K562 (cell line): ENCODE measurements around the gene MTMR4. TPM values are rescaled to one million over a fixed set of nuclear protein-coding genes. Genes with fewer than 3 reads are reported as not detected.

ENCODE experiments used
- ATAC-seq: fragments of 200-7000 bp; cut with Tn5 transposase; 3 replicates; pipeline ENCODE4 v1.9.1; 2020; ENCODE audit warnings: moderate library complexity
- BruUV-seq: library from RNA; stranded (reverse); fragments of 400-500 nt; replicated peaks from 2 replicates; lab custom pipeline; 2021; lab: Mats Ljungman, UMichigan
- CTCF ChIA-PET: fragments of 300-600 bp; formaldehyde crosslinking; extraction: SDS; loops from one replicate; lab custom pipeline; 2021; ENCODE audit warnings: low intra/inter-chr PET ratio; lab: Yijun Ruan, JAX
- POLR2A ChIA-PET: fragments of 300-600, 350-650 bp; sonication (Branson Sonifier 250); formaldehyde crosslinking; extraction: SDS; loops from one replicate; lab custom pipeline; 2021; ENCODE audit warnings: antibody characterized with exemption, inconsistent platforms; lab: Yijun Ruan, JAX
- DNase-seq, 4 experiments: peaks; one replicate each; pipeline versions ENCODE4 v3.0.0 to v3.0.0-alpha.2; 2011 to 2018; ENCODE audit warnings: low spot score in 3 of 4, mixed read lengths in 3 of 4; ENCODE audit errors: extremely low read depth in 1 of 4
- FAIRE-seq: peaks from 2 replicates; lab custom pipeline; 2011; peaks lifted over from hg19 to GRCh38; lab: Jason Lieb, UNC
- H2AFZ ChIP-seq: 2 replicates; pipeline ENCODE4 v1.6.0; 2011; ENCODE audit warnings: low read depth, low read length, control low read depth, inconsistent platforms
- H3K27ac ChIP-seq: fragments of 200-600 bp; 3 replicates; pipeline ENCODE4 v1.8.0; 2011; ENCODE audit warnings: low read depth, mild to moderate bottlenecking, control low read depth, inconsistent platforms, low read length, moderate library complexity, mixed read lengths; ENCODE audit errors: extremely low read depth
- H3K27me3 ChIP-seq, 2 experiments: fragments of 300-600 bp in 1 of 2; 2 replicates in 1 of 2; 3 replicates in 1 of 2; pipeline versions ENCODE4 v1.6.0 to v1.8.0; 2011; ENCODE audit warnings: inconsistent platforms in 2 of 2, low read length in 2 of 2, mild to moderate bottlenecking in 1 of 2, mixed read lengths in 1 of 2, moderate library complexity in 1 of 2; ENCODE audit not compliant: control insufficient read depth in 2 of 2, insufficient read depth in 2 of 2
- H3K36me3 ChIP-seq: fragments of 300-600 bp; 3 replicates; pipeline ENCODE4 v1.8.0; 2011; ENCODE audit warnings: mild to moderate bottlenecking, low read length, inconsistent platforms; ENCODE audit not compliant: control insufficient read depth, insufficient read depth
- H3K4me1 ChIP-seq, 2 experiments: fragments of 200-600 bp in 1 of 2; replicated peaks in 1 of 2; 2 replicates in 1 of 2; 3 replicates in 1 of 2; pipeline versions ENCODE4 v1.5.1 to v1.8.0; 2011; ENCODE audit warnings: inconsistent platforms in 2 of 2, low read length in 2 of 2, mild to moderate bottlenecking in 1 of 2, mixed read lengths in 1 of 2, moderate library complexity in 1 of 2; ENCODE audit not compliant: control insufficient read depth in 2 of 2, insufficient read depth in 2 of 2
- H3K4me2 ChIP-seq: 2 replicates; pipeline ENCODE4 v1.6.1; 2011; ENCODE audit warnings: low read length, control low read depth, inconsistent platforms, mixed read lengths; ENCODE audit not compliant: insufficient read depth
- H3K4me3 ChIP-seq: fragments of 200-600 bp; sonication (generic), shearing (Covaris generic); 2 replicates; pipeline ENCODE4 v1.5.1; 2016; ENCODE audit warnings: control low read depth, inconsistent platforms
- H3K79me2 ChIP-seq: fragments of 200-600 bp; 3 replicates; pipeline ENCODE4 v1.8.0; 2011; ENCODE audit warnings: low read length, inconsistent platforms; ENCODE audit not compliant: control insufficient read depth, insufficient read depth
- H3K9ac ChIP-seq, 2 experiments: 2 replicates each; pipeline versions ENCODE4 v1.6.0 to v1.6.1; 2011; ENCODE audit warnings: low read depth in 2 of 2, low read length in 2 of 2, control low read depth in 1 of 2, inconsistent platforms in 1 of 2, mild to moderate bottlenecking in 1 of 2, mixed read lengths in 1 of 2; ENCODE audit not compliant: insufficient read depth in 1 of 2
- H3K9me1 ChIP-seq: one replicate; pipeline ENCODE4 v1.6.0; 2011; ENCODE audit warnings: inconsistent platforms, mild to moderate bottlenecking, low read length, moderate library complexity; ENCODE audit not compliant: control insufficient read depth, insufficient read depth
- H3K9me3 ChIP-seq: replicated peaks from 2 replicates; pipeline ENCODE4 v1.5.1; 2011; ENCODE audit warnings: low read depth, low read length, inconsistent platforms; ENCODE audit not compliant: control insufficient read depth, insufficient read depth
- H4K20me1 ChIP-seq: replicated peaks from 2 replicates; pipeline ENCODE4 v1.6.1; 2011; ENCODE audit warnings: low read length, inconsistent platforms, mixed read lengths; ENCODE audit not compliant: control insufficient read depth, insufficient read depth
- ARID2 ChIP-seq: fragments of 450-650 bp; IDR thresholded peaks from 2 replicates; pipeline ENCODE4 v1.6.1; 2017; ENCODE audit warnings: antibody characterized with exemption, mild to moderate bottlenecking
- ASH1L ChIP-seq: fragments of 450-650 bp; IDR thresholded peaks from 2 replicates; pipeline ENCODE4 v1.6.1; 2018; ENCODE audit warnings: borderline replicate concordance, mild to moderate bottlenecking, low read depth; ENCODE audit not compliant: partially characterized antibody
- CAMTA2 ChIP-seq: fragments of 250-450 bp; sonication (Bioruptor Pico); conservative IDR thresholded peaks from 2 replicates; pipeline ENCODE4 v1.5.1; 2022
- CBFA2T3 ChIP-seq: fragments of 450-650 bp; IDR thresholded peaks from 2 replicates; pipeline ENCODE4 v1.6.1; 2017
- CTCFL ChIP-seq: IDR thresholded peaks from 2 replicates; pipeline ENCODE4 v1.6.1; 2011; ENCODE audit warnings: borderline replicate concordance, low read depth, mild to moderate bottlenecking, moderate library complexity, low read length; ENCODE audit not compliant: insufficient read depth, poor library complexity, severe bottlenecking
- E2F1 ChIP-seq: sonication (generic); formaldehyde crosslinking; IDR thresholded peaks from 2 replicates; pipeline ENCODE4 v1.8.1; 2023; ENCODE audit warnings: mild to moderate bottlenecking, missing genetic modification reagents, moderate library complexity
- FOXK1 ChIP-seq: sonication (generic); formaldehyde crosslinking; IDR thresholded peaks from 2 replicates; pipeline ENCODE4 v1.8.0; 2022; ENCODE audit warnings: missing genetic modification reagents, mild to moderate bottlenecking, borderline replicate concordance
- GTF2E2 ChIP-seq: fragments of 200-800 bp; sonication (Bioruptor generic); IDR thresholded peaks from 2 replicates; pipeline ENCODE4 v1.6.1; 2016; ENCODE audit warnings: missing genetic modification characterization, missing compliant biosample characterization
- HNRNPUL1 ChIP-seq: fragments of 200-400 bp; formaldehyde crosslinking; IDR thresholded peaks from 2 replicates; pipeline ENCODE4 v1.6.1; 2017; ENCODE audit warnings: low read length
- MAFK ChIP-seq: IDR thresholded peaks from 2 replicates; pipeline ENCODE4 v1.6.1; 2011; ENCODE audit warnings: low read length, improper control_type of control experiment
- MEIS2 ChIP-seq: fragments of 450-650 bp; IDR thresholded peaks from 2 replicates; pipeline ENCODE4 v1.6.1; 2014; ENCODE audit warnings: mild to moderate bottlenecking; ENCODE audit not compliant: partially characterized antibody
- MIER1 ChIP-seq: fragments of 450-650 bp; IDR thresholded peaks from 2 replicates; pipeline ENCODE4 v1.6.1; 2016; ENCODE audit warnings: antibody characterized with exemption, mild to moderate bottlenecking, low read depth
- NCOA1 ChIP-seq: fragments of 450-650 bp; IDR thresholded peaks from 2 replicates; pipeline ENCODE4 v1.6.1; 2016; ENCODE audit warnings: low read depth
- NCOA2 ChIP-seq, 2 experiments: fragments of 450-650 bp; IDR thresholded peaks; 2 replicates each; pipeline ENCODE4 v1.6.1; 2018; ENCODE audit warnings: mild to moderate bottlenecking in 2 of 2, moderate library complexity in 1 of 2; ENCODE audit not compliant: partially characterized antibody in 2 of 2
- PRPF4 ChIP-seq: fragments of 200-400 bp; formaldehyde crosslinking; IDR thresholded peaks from one replicate; pipeline ENCODE4 v1.6.1; 2017; ENCODE audit warnings: low read length, low read depth, mild to moderate bottlenecking; ENCODE audit not compliant: insufficient read depth, poor library complexity, severe bottlenecking
- SMAD4 ChIP-seq: fragments of 250-450 bp; sonication (Bioruptor Pico); conservative IDR thresholded peaks from 2 replicates; pipeline ENCODE4 v1.8.0; 2021; ENCODE audit warnings: inconsistent platforms, mild to moderate bottlenecking, moderate library complexity
- ZNF280A ChIP-seq: fragments of 450-650 bp; IDR thresholded peaks from 2 replicates; pipeline ENCODE4 v1.6.1; 2018; ENCODE audit warnings: mild to moderate bottlenecking, low read depth; ENCODE audit not compliant: partially characterized antibody
- ZNF644 ChIP-seq: fragments of 200-800 bp; sonication (Bioruptor generic); IDR thresholded peaks from 2 replicates; pipeline ENCODE4 v1.6.1; 2016; ENCODE audit warnings: low read depth, missing genetic modification characterization, missing compliant biosample characterization
- ZNF778 ChIP-seq: fragments of 450-650 bp; formaldehyde crosslinking; IDR thresholded peaks from 2 replicates; pipeline ENCODE4 v1.4.0; 2020; ENCODE audit warnings: mild to moderate bottlenecking, moderate library complexity
- WGBS: fragments of 100-300 bp; shearing (Covaris generic); methylation state at CpG from one replicate; pipeline ENCODE4 v1.1.6; 2016; ENCODE audit warnings: low coverage, mixed read lengths; ENCODE audit not compliant: insufficient coverage; ENCODE audit errors: missing lambda C conversion rate; 5-methylcytosine and 5-hydroxymethylcytosine counted together
- in situ Hi-C: fragments of 300-500 bp; cut with MboI; formaldehyde crosslinking; loops from 4 replicates; pipeline ENCODE4 v1.15.0; 2018; ENCODE audit warnings: inconsistent platforms, mixed read lengths
- intact Hi-C: fragments of 100-400 bp; cut with micrococcal nuclease; formaldehyde crosslinking; loops from 2 replicates; pipeline ENCODE4 v1.14.2; 2022
- polyA plus RNA-seq, 8 experiments: library from polyadenylated mRNA; depleted of rRNA in 4 of 8; stranded (reverse) in 5 of 8; unstranded in 3 of 8; fragments of >200 nt; fragmentation: Nextera tagmentation in 2 of 8; fragmentation: Illumina TruSeq in 1 of 8; extraction: Ambion mirVana in 2 of 8; extraction: Trizol in 1 of 8; gene quantifications; 2 replicates each; pipeline versions ENCODE4 v1.2.1 to v1.2.3, GENCODE V29; 2011 to 2014; ENCODE audit warnings: inconsistent platforms in 1 of 8, missing spikeins in 1 of 8
- total RNA-seq, 7 experiments: library from RNA; depleted of rRNA in 6 of 7; stranded (reverse); fragments of >200 nt in 6 of 7; fragmentation: Illumina TruSeq in 2 of 7; extraction: Trizol in 2 of 7; gene quantifications; 2 replicates each; pipeline versions ENCODE4 v1.2.1 to v1.2.3, GENCODE V29; 2011 to 2021; ENCODE audit warnings: low replicate concordance in 1 of 7

The MTMR4 gene
- total and polyA plus RNA-seq, 9 of the 15 experiments (the other 6 are each of a cell fraction or from before 2014, with no cell fraction given): 8.8 to 45.7 (median 28.7) TPM

- WGBS: 36% methylated on average over 5 of the region's 5 CpGs
- peaks cover 4% of the 10 kb centered on the region for H4K20me1 ChIP-seq
- intact Hi-C loops: no loop called here
- H3K36me3 ChIP-seq: no peaks in the 10 kb centered on the region
- ChIA-PET POLR2A (interaction anchor here (0.6 to 1.9 kb wide), 5 partner anchors 12 to 97 kb away, joined by 3 to 9 read pairs (median 3); no protein-coding TSS in a partner anchor), CTCF (no interaction called here)
- FAIRE-seq: no peak
- no peak for ATAC-seq
- peaks cover 8 to 10% of the 10 kb centered on the region in 2 experiments for H3K4me1 ChIP-seq
- in situ Hi-C loops: no loop called here
- no peak for DNase-seq
- no peaks in the 10 kb centered on the region for H3K9me3 ChIP-seq
- H3K4me3 ChIP-seq: no peak overlapping the region
- H3K27ac ChIP-seq: no peak overlapping the region
- no peak overlapping the region for H3K4me2 ChIP-seq
- H3K9ac ChIP-seq: no peak overlapping the region
- no peak overlapping the region for H2AFZ ChIP-seq
- H3K27me3 ChIP-seq: peaks cover 2 to 21% of the 10 kb centered on the region in 2 experiments; a peak in 4 of 5 replicates
- no peaks in the 10 kb centered on the region for H3K9me1 ChIP-seq
- BruUV-seq: no TSS peak
- H3K79me2 ChIP-seq: no peaks in the 10 kb centered on the region
- TF ChIP-seq MAFK: no peak
- TF ChIP-seq NCOA1: no peak
- no peak for TF ChIP-seq ARID2
- no peak for TF ChIP-seq ASH1L
- no peak for TF ChIP-seq E2F1 (CRISPR knock-in tag)
- TF ChIP-seq HNRNPUL1: no peak
- TF ChIP-seq PRPF4: no peak
- no peak for TF ChIP-seq SMAD4 (CRISPR knock-in tag)
- no peak for TF ChIP-seq CBFA2T3
- no peak for TF ChIP-seq ZNF778 (CRISPR knock-in tag)
- no peak for TF ChIP-seq ZNF280A
- TF ChIP-seq FOXK1 (CRISPR knock-in tag): no peak
- no peak for TF ChIP-seq NCOA2 (IDR thresholded peaks at IDR 0.05; ENCODE audit: partially characterized antibody in 2 of 2)
- TF ChIP-seq MEIS2: no peak
- no peak for TF ChIP-seq CAMTA2
- TF ChIP-seq GTF2E2 (tag): no peak
- TF ChIP-seq MIER1: no peak
- TF ChIP-seq CTCFL: no peak
- TF ChIP-seq ZNF644 (tag): no peak
Measured at GRCh38 chr17:58533616-58534188, 19.3 kb upstream of the MTMR4 start.
